Gastrocnemius medialis (tissue), 4 donors: ENCODE measurements around the gene PIH1D2. TPM values are rescaled to one million over a fixed set of nuclear protein-coding genes. Genes with fewer than 3 reads are reported as not detected.
"Not testable (repeated sequence)": the region's sequence is repeated elsewhere in the genome, so short reads cannot be mapped to it uniquely, and the experiment has no call there.

Experiments used
- ATAC-seq, 2 donors: fragments of 150-250 bp; one replicate each; pipeline ENCODE4 v1.9.1; 2016
- DNase-seq, 2 donors: peaks; one replicate each; pipeline ENCODE4 v3.0.0-alpha.2; 2019
- H3K27ac ChIP-seq, 4 donors: fragments of 200-600 bp; sonication (generic); 1 replicate in 1 of 4; 2 replicates in 3 of 4; pipeline ENCODE4 v1.5.1; 2016 to 2018; ENCODE audit warnings: mild to moderate bottlenecking in 2 of 4, moderate library complexity in 1 of 4
- H3K27me3 ChIP-seq, 3 donors: fragments of 200-600 bp; sonication (generic) in 2 of 3; 1 replicate in 1 of 3; 2 replicates in 2 of 3; pipeline versions ENCODE4 v1.5.1 to v1.6.0; 2016 to 2019; ENCODE audit warnings: mild to moderate bottlenecking in 1 of 3, moderate library complexity in 1 of 3
- H3K36me3 ChIP-seq, 2 donors: fragments of 200-600 bp; sonication (generic) in 1 of 2; one replicate each; pipeline ENCODE4 v1.5.1; 2017 to 2018
- H3K4me1 ChIP-seq, 2 donors: fragments of 200-600 bp; sonication (generic) in 1 of 2; one replicate each; pipeline ENCODE4 v1.5.1; 2016 to 2017; ENCODE audit warnings: mild to moderate bottlenecking in 2 of 2
- H3K4me3 ChIP-seq, 4 donors: fragments of 200-600 bp; sonication (generic) in 3 of 4; 1 replicate in 1 of 4; 2 replicates in 3 of 4; pipeline ENCODE4 v1.5.1; 2016 to 2019; ENCODE audit warnings: mild to moderate bottlenecking in 2 of 4
- H3K9me3 ChIP-seq, 3 donors: fragments of 200-600 bp; sonication (generic) in 2 of 3; 1 replicate in 1 of 3; 2 replicates in 2 of 3; pipeline ENCODE4 v1.5.1; 2016 to 2019
- CTCF ChIP-seq, 5 experiments: fragments of 450-650 bp in 3 of 5; fragments of 200-600 bp in 2 of 5; sonication (generic) in 2 of 5; IDR thresholded peaks in 4 of 5; conservative IDR thresholded peaks in 1 of 5; 1 replicate in 4 of 5; 2 replicates in 1 of 5; pipeline ENCODE4 v1.5.1; 2016 to 2019; ENCODE audit warnings: antibody characterized with exemption in 5 of 5, mild to moderate bottlenecking in 3 of 5, moderate library complexity in 3 of 5
- POLR2A ChIP-seq, 2 donors: fragments of 450-650 bp; IDR thresholded peaks; one replicate each; pipeline ENCODE4 v1.6.1; 2017; ENCODE audit warnings: antibody characterized with exemption in 2 of 2, mild to moderate bottlenecking in 2 of 2, moderate library complexity in 2 of 2
- in situ Hi-C, 4 donors: fragments of 200-750 bp; cut with MboI; loops; one replicate each; pipeline versions ENCODE4 v1.15.0 to v1.8.0; 2017; ENCODE audit warnings: low sequenced_read_pairs in 4 of 4
- intact Hi-C: fragments of 100-400 bp; cut with DNase I; formaldehyde crosslinking; loops from one replicate; pipeline ENCODE4 v1.15.1; 2023; ENCODE audit warnings: low total_unique reads
- total RNA-seq, 4 donors: library from RNA; depleted of rRNA; stranded (reverse); fragments of >200 nt; gene quantifications; one replicate each; pipeline versions ENCODE4 v1.1.0 to v1.2.3, GENCODE V29; 2016

The PIH1D2 gene
- total RNA-seq, 4 donors from 2014 or later = 0.42 to 1.6 (median 0.92) TPM

DNA sequence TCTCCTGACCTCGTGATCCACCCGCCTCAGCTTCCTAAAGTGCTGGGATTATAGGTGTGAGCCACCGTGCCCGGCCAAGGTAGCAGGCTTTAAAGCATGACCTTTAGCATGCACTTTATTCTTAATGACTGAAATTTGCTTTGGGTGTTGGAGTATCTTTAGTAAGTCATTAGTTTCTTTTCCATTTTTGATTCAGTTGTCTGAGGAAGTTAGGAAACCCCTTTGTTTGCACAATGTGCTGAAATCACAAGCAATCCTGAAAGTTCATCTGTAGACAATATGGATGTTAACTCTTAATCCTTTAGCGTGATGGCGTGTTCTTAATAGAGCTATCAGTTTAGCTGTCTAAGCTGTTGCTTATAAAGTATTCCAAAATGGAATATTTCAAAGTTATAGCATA is 29.6 kb upstream of the PIH1D2 start:
- intact Hi-C loops = no loop called here
- ATAC-seq (no peak), DNase-seq (no peak)
- H3K4me1 ChIP-seq = peaks cover 6 to 23% of the 10 kb centered on the region in 2 donors
- H3K27ac ChIP-seq = no peak overlapping the region
- no peaks in the 10 kb centered on the region for H3K27me3 ChIP-seq
- H3K9me3 ChIP-seq = no peaks in the 10 kb centered on the region
- no peaks in the 10 kb centered on the region for H3K36me3 ChIP-seq
- no peak overlapping the region for H3K4me3 ChIP-seq
- TF ChIP-seq CTCF (IDR thresholded peaks at IDR 0.05 in 4 of 5, conservative IDR thresholded peaks at IDR 0.05 in 1 of 5) (no peak), POLR2A (IDR thresholded peaks at IDR 0.05) (no peak)
- in situ Hi-C loops = no loop called here

DNA sequence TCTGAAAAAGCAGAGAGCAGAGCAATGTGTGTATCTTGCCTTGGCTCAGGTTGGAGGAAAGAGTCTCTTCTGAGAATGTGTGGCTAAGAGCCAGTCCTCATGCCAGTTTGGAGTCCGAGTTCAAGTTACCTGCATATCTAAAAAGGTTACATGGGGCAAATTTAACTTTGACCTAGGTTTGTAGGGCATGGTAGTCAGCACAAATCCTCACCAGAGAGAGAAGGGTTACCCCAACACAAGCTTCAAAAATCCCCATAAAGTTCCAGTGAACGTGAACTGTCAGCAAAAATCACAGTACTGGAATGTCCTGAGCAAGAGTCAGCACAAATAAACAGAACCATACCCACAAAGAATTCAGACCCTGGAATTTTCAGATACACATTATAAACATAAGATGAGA is 26.6 kb upstream of the PIH1D2 start:
- TF ChIP-seq CTCF (IDR thresholded peaks at IDR 0.05 in 4 of 5, conservative IDR thresholded peaks at IDR 0.05 in 1 of 5) (no peak), POLR2A (IDR thresholded peaks at IDR 0.05) (no peak)
- in situ Hi-C loops = no loop called here
- Histone ChIP-seq H3K27me3 (no peaks in the 10 kb centered on the region), H3K4me3 (no peak overlapping the region), H3K36me3 (peaks cover 0 to 19% of the 10 kb centered on the region in 2 donors), H3K9me3 (no peaks in the 10 kb centered on the region), H3K27ac (peak overlapping the region; percentile 45 to 78 (median 72)), H3K4me1 (peaks cover 6 to 23% of the 10 kb centered on the region in 2 donors)
- intact Hi-C loops = no loop called here
- ATAC-seq (peak; percentile 43 to 85), DNase-seq (peak in 1 of 2 donors; percentile 31)

GRCh38 chr11:112097734-112098528 is 24.1 kb upstream of the PIH1D2 start:
- Histone ChIP-seq H3K4me3 (no peak overlapping the region), H3K36me3 (peaks cover 0 to 42% of the 10 kb centered on the region in 2 donors), H3K9me3 (no peaks in the 10 kb centered on the region), H3K27me3 (no peaks in the 10 kb centered on the region), H3K4me1 (peaks cover 6 to 23% of the 10 kb centered on the region in 2 donors), H3K27ac (no peak overlapping the region)
- TF ChIP-seq CTCF (IDR thresholded peaks at IDR 0.05 in 4 of 5, conservative IDR thresholded peaks at IDR 0.05 in 1 of 5) (no peak), POLR2A (IDR thresholded peaks at IDR 0.05) (no peak)
- intact Hi-C loops (no loop called here), in situ Hi-C loops (no loop called here)
- DNase-seq (no peak), ATAC-seq (no peak)

DNA sequence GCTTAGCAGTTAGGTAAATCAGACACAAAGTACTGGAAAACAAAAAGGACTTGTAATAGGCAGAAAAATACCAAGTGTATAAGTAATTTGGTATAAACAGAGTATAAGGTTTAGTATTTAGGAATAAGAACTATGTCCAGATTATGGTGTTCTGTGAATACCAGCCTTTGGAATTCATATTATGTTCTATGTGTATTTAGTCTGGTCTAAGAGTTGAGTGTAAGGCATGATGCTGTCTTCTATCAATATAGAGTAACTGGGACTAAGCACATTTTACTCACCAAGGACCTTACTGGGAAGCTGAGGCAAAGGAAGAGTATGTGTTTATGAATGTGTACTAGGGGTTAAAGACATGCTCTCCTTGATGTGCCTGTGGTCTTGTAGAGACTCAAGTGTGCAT is 22.4 kb upstream of the PIH1D2 start:
- DNase-seq (no peak), ATAC-seq (no peak)
- in situ Hi-C loops = no loop called here
- TF ChIP-seq CTCF (IDR thresholded peaks at IDR 0.05 in 4 of 5, conservative IDR thresholded peaks at IDR 0.05 in 1 of 5) = no peak
- TF ChIP-seq POLR2A (IDR thresholded peaks at IDR 0.05) = no peak
- Histone ChIP-seq H3K9me3 (no peaks in the 10 kb centered on the region), H3K4me3 (no peak overlapping the region), H3K27me3 (no peaks in the 10 kb centered on the region), H3K36me3 (peaks cover 0 to 59% of the 10 kb centered on the region in 2 donors), H3K27ac (no peak overlapping the region), H3K4me1 (peaks cover 15 to 27% of the 10 kb centered on the region in 2 donors)
- intact Hi-C loops = no loop called here

DNA sequence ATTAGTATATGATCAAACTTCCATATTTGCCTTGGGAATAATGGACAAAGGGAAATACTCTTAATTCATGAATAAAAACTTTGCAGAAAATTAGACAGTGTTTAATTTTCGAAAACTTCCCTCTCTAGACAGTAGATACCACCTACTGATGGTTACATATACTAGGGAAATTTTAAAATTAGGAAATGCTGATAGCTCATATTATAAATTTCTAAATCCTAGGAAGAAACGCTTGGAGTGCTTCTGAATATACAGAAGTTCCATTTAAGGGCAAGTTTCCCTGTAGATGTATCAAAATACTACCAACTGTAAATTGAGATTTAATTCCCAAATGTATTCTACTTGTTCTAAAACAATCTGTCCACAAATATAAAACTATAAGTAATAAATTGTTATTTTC is 21.5 kb upstream of the PIH1D2 start:
- H3K27me3 ChIP-seq, DNase-seq, intact Hi-C loops, H3K27ac ChIP-seq, in situ Hi-C loops, H3K4me3 ChIP-seq, H3K9me3 ChIP-seq, ATAC-seq: not testable (repeated sequence)
- Histone ChIP-seq H3K4me1 (peaks cover 19 to 24% of the 10 kb centered on the region in 2 donors), H3K36me3 (peaks cover 0 to 68% of the 10 kb centered on the region in 2 donors)
